Heart left ventricle (tissue), 16 donors: ENCODE data around the gene MAPT. TPM values are rescaled to one million over a fixed set of nuclear protein-coding genes. Genes with fewer than 3 reads are reported as not detected.

Experiments used
- ATAC-seq, 4 donors: fragments of 200-7000 bp; cut with Tn5 transposase; one replicate each; pipeline ENCODE4 v1.9.1; 2020 to 2022; ENCODE audit warnings: moderate library complexity in 4 of 4, mild to moderate bottlenecking in 3 of 4, moderate number of reproducible peaks in 1 of 4
- DNase-seq, 5 donors: peaks; one replicate each; pipeline ENCODE4 v3.0.0-alpha.2; 2020
- H3K27ac ChIP-seq, 12 donors: fragments of 200-600 bp; sonication (generic) in 4 of 12; one replicate each; pipeline versions ENCODE4 v1.5.0 to v1.8.0; 2016 to 2022; ENCODE audit warnings: mild to moderate bottlenecking in 2 of 12
- H3K27me3 ChIP-seq, 9 donors: fragments of 200-600 bp; sonication (generic) in 2 of 9; one replicate each; pipeline versions ENCODE4 v1.5.1 to v1.8.0; 2016 to 2022; ENCODE audit warnings: mild to moderate bottlenecking in 3 of 9
- H3K36me3 ChIP-seq, 9 donors: fragments of 200-600 bp; sonication (generic) in 2 of 9; one replicate each; pipeline versions ENCODE4 v1.5.0 to v1.8.0; 2018 to 2022; ENCODE audit warnings: mild to moderate bottlenecking in 2 of 9
- H3K4me1 ChIP-seq, 12 donors: fragments of 200-600 bp; sonication (generic) in 4 of 12; one replicate each; pipeline versions ENCODE4 v1.5.0 to v1.8.0; 2016 to 2022; ENCODE audit warnings: mild to moderate bottlenecking in 3 of 12
- H3K4me3 ChIP-seq, 12 donors: fragments of 200-600 bp; sonication (generic) in 4 of 12; one replicate each; pipeline versions ENCODE4 v1.5.0 to v1.8.0; 2017 to 2022; ENCODE audit warnings: mild to moderate bottlenecking in 9 of 12, moderate library complexity in 4 of 12
- H3K9me3 ChIP-seq, 12 donors: fragments of 200-600 bp; sonication (generic) in 4 of 12; one replicate each; pipeline versions ENCODE4 v1.5.0 to v1.8.0; 2016 to 2022; ENCODE audit warnings: mild to moderate bottlenecking in 1 of 12
- POLR2A ChIP-seq, 2 donors: fragments of 450-650 bp; IDR thresholded peaks; one replicate each; pipeline ENCODE4 v1.6.1; 2017; ENCODE audit warnings: antibody characterized with exemption in 2 of 2, mild to moderate bottlenecking in 2 of 2, moderate library complexity in 2 of 2
- whole genome bisulfite sequencing, 4 donors: extraction: QIAGEN DNeasy Blood & Tissue Kit in 2 of 4; methylation state at CpG; one replicate each; pipeline versions ENCODE4 v1.1.5 to v1.1.7; 2013 to 2018; 5-methylcytosine and 5-hydroxymethylcytosine counted together
- intact Hi-C, 10 donors: fragments of 100-400 bp; cut with DNase I; formaldehyde crosslinking; loops; one replicate each; pipeline versions ENCODE4 v1.11.1 to v1.14.2; 2022
- polyA plus RNA-seq, 2 donors: library from polyadenylated mRNA; stranded (reverse); fragments of 200-250 nt; gene quantifications; one replicate each; pipeline ENCODE4 v1.2.3, GENCODE V29; 2013
- total RNA-seq, 9 donors: library from RNA; depleted of rRNA in 2 of 9; stranded (reverse); fragments of >200 nt in 2 of 9; fragmentation: NEBNext Ultra II Directional in 3 of 9; extraction: Animal tissue kit (Norgen Biotek cat#: 25700) in 3 of 9; gene quantifications; one replicate each; pipeline versions ENCODE4 v1.1.0 to v1.2.4, GENCODE V29; 2016 to 2023
- TF ChIP-seq, protein P1 (sequence below), 12 donors: fragments of 200-600 bp; sonication (generic) in 4 of 12; IDR thresholded peaks; one replicate each; pipeline versions ENCODE4 v1.5.0 to v1.8.0; 2018 to 2022; ENCODE audit warnings: antibody characterized with exemption in 12 of 12, mild to moderate bottlenecking in 5 of 12
- donor health status: ischemic (EF 13 %, LVEDD 7.1; RV severe dilation, severe dysfunction).
- donor health status: healthy with polysubstance abuse.
- donor health status: DM: no; HTN: yes; CAD: no.
- donor health status: DM: no; HTN: no; CAD: no.
- donor health status: ischemic (EF 25% LVEDD 6.9; RV normal size, moderate dysfunction).
- donor health status: ischemic (EF 25% LVEDD 5.7; RV mildly dilated, moderate dysfunction).
- donor health status: healthy.
- donor health status: DM: yes; HTN: yes; CAD: no.
- donor health status: ischemic (EF 35%, LVEDD 5.7; RV mildly dilated, moderate dysfunction).
- donor health status: nonischemic (EF 11% LVEDD 7.7; RV severe dilation, severe dysfunction).
- donor health status: DM: yes; HTN: yes; CAD: no.
- donor health status: PGD.
- donor health status: ischemic (EF 29% LVEDD 5.4; RV normal size, mild dysfunction).
- donor health status: nonischemic (EF 23%, LVEDD 6.1; RV moderate dilation, normal function).

MAPT gene
- total and polyA plus RNA-seq, 11 donors = 2.9 to 70.4 (median 29.3) TPM

GRCh38 chr17:45966606-45967280 lies 72.4 kb downstream of the MAPT start:
- TF ChIP-seq, protein P1, sequence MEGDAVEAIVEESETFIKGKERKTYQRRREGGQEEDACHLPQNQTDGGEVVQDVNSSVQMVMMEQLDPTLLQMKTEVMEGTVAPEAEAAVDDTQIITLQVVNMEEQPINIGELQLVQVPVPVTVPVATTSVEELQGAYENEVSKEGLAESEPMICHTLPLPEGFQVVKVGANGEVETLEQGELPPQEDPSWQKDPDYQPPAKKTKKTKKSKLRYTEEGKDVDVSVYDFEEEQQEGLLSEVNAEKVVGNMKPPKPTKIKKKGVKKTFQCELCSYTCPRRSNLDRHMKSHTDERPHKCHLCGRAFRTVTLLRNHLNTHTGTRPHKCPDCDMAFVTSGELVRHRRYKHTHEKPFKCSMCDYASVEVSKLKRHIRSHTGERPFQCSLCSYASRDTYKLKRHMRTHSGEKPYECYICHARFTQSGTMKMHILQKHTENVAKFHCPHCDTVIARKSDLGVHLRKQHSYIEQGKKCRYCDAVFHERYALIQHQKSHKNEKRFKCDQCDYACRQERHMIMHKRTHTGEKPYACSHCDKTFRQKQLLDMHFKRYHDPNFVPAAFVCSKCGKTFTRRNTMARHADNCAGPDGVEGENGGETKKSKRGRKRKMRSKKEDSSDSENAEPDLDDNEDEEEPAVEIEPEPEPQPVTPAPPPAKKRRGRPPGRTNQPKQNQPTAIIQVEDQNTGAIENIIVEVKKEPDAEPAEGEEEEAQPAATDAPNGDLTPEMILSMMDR (IDR thresholded peaks at IDR 0.05) = no peak
- TF ChIP-seq POLR2A (IDR thresholded peaks at IDR 0.05) = no peak
- peaks cover 0 to 3% (median 0%) of the 10 kb centered on the region in 9 donors for H3K36me3 ChIP-seq
- H3K4me1 ChIP-seq = no peaks in the 10 kb centered on the region
- WGBS, 4 donors = 34 to 45% (median 43%) methylated on average over 2 of the region's 2 CpGs
- no peak for DNase-seq
- ATAC-seq = no peak
- no peak overlapping the region for H3K4me3 ChIP-seq
- no peak overlapping the region for H3K27ac ChIP-seq
- H3K27me3 ChIP-seq = no peaks in the 10 kb centered on the region
- intact Hi-C loops = no loop called here
- no peaks in the 10 kb centered on the region for H3K9me3 ChIP-seq

DNA sequence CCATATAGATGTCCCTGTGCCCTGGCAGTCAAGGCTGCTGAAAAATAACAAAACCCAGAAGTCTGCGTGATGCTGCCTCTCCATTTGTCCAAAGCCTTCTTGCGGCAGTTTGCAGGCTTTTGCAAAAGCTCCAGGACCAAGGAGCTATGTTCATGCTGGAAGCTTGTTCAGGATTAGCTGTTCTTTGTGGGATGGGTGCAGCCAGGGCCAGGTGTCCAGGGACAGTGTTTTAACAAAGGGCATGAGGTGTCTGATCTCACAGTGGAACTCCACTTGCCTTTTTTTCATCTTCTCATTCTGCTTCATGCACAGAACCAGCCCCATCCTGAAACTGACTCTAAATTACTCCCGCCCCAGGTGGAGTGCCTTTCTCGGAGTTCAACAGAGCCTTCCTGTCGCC lies 73.0 kb downstream of the MAPT start:
- DNase-seq (no peak), ATAC-seq (no peak)
- no peaks in the 10 kb centered on the region for H3K4me1 ChIP-seq
- no peak for TF ChIP-seq POLR2A (IDR thresholded peaks at IDR 0.05)
- TF ChIP-seq, protein P1 (IDR thresholded peaks at IDR 0.05) = no peak
- no peak overlapping the region for H3K27ac ChIP-seq
- H3K27me3 ChIP-seq = no peaks in the 10 kb centered on the region
- 86 to 90% (median 88%) methylated on average over 5 of the region's 5 CpGs for WGBS, 4 donors
- H3K9me3 ChIP-seq = peaks cover 0 to under 1% (median 0%) of the 10 kb centered on the region in 12 donors
- intact Hi-C loops = no loop called here
- peaks cover 0 to 3% (median 0%) of the 10 kb centered on the region in 9 donors for H3K36me3 ChIP-seq
- no peak overlapping the region for H3K4me3 ChIP-seq

- no peak for DNase-seq
- no peak for ATAC-seq
- no peak for TF ChIP-seq POLR2A (IDR thresholded peaks at IDR 0.05)
- TF ChIP-seq, protein P1 (IDR thresholded peaks at IDR 0.05) = no peak
- Histone ChIP-seq H3K9me3 (peaks cover 0 to 3% (median 0%) of the 10 kb centered on the region in 12 donors), H3K4me3 (no peak overlapping the region), H3K36me3 (no peaks in the 10 kb centered on the region), H3K27ac (no peak overlapping the region), H3K4me1 (peaks cover 0 to 7% (median 0%) of the 10 kb centered on the region in 12 donors), H3K27me3 (no peaks in the 10 kb centered on the region)
- 65 to 74% (median 69%) methylated on average over 2 of the region's 2 CpGs for WGBS, 4 donors
- intact Hi-C loops = no loop called here
Measured at GRCh38 chr17:45968732-45969131, 74.4 kb downstream of the MAPT start.

- DNase-seq (no peak), ATAC-seq (no peak)
- Histone ChIP-seq H3K27ac (no peak overlapping the region), H3K4me1 (peaks cover 0 to 7% (median 0%) of the 10 kb centered on the region in 12 donors), H3K36me3 (no peaks in the 10 kb centered on the region), H3K4me3 (no peak overlapping the region), H3K27me3 (no peaks in the 10 kb centered on the region), H3K9me3 (peaks cover 0 to 3% (median 0%) of the 10 kb centered on the region in 12 donors)
- TF ChIP-seq POLR2A (IDR thresholded peaks at IDR 0.05) = no peak
- TF ChIP-seq, protein P1 (IDR thresholded peaks at IDR 0.05) = no peak
- 80 to 85% (median 84%) methylated on average over 2 of the region's 2 CpGs for WGBS, 4 donors
- intact Hi-C loops = loop anchor here in 1 of 10 donors (10.0 kb wide), 1 partner anchor 65 kb away; no protein-coding TSS in a partner anchor
Measured at GRCh38 chr17:45969726-45970125, 75.4 kb downstream of the MAPT start.
